ENCODE results near the gene OGT. TPM values are rescaled to one million over a fixed set of nuclear protein-coding genes. Genes with fewer than 3 reads are reported as not detected.

OGT gene
- total RNA-seq, 1 experiment from 2014 or later: 191 TPM

DNA sequence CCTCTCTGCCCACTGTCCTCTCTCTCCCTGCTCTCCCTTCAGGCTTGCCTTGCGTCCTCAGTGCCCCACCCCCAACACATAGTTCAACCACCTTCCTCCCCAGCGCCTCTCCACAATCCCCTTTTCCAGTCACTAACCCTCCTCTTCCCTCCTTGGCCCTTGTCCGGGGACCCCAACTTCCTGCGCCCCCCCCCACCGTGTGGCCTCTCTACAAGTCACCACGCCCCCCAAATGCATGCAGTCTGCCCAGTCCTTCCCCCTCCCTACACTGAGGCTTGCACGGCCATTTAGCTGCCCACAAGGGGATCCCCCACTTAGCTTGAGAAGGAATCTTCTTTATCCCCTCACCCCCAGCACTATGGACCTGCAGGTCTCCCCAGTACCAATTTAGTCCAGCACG, 84.8 kb downstream of the OGT start:
- no peak overlapping the region for H3K27ac Mint-ChIP-seq (ENCODE audit: unreplicated experiment)
- H3K36me3 Mint-ChIP-seq (ENCODE audit: insufficient read depth, unreplicated experiment): peaks cover 34% of the 10 kb centered on the region
- no peak for TF ChIP-seq CTCF (IDR thresholded peaks at IDR 0.05; ENCODE audit: unreplicated experiment)
- intact Hi-C loops (cut with micrococcal nuclease; ENCODE audit: unreplicated experiment): no loop called here
- no TSS peak for BruUV-seq (replicated peaks)
- no peak for DNase-seq
- CTCF ChIA-PET: no interaction called here
- H3K4me3 Mint-ChIP-seq (ENCODE audit: low read depth, unreplicated experiment): no peak overlapping the region
- H3K4me1 Mint-ChIP-seq (ENCODE audit: low read depth, unreplicated experiment): peaks cover 5% of the 10 kb centered on the region
- H3K27me3 Mint-ChIP-seq (ENCODE audit: unreplicated experiment): no peaks in the 10 kb centered on the region
- no peaks in the 10 kb centered on the region for H3K9me3 Mint-ChIP-seq (ENCODE audit: low read depth, unreplicated experiment)

DNA sequence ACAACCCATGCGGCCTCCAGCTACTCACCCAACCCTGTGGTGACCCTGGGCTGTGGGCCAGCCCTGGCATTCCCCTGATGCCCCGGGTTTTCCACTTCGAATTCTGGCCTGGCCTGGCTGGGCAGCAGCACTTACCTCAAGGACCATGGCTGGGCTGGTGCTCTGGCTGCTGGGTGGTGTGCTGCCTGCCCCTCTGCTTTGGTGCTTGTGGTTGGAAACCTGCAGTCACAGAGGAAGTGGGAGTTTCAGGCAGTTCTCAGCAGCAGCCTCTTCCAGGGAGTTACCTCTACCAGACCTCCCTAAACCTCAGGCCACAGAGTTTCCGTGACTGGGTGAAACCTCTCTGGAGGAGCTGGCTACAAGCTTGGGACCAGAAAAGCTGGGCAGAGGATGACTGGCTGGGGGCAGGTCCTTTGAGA, 85.4 kb downstream of the OGT start, which contains the start of gene CXCR3:
TSS of gene CXCR3 (minus strand) at position 209 of the 419 bp plus-strand sequence. CDS start at position 147, 62 bp downstream.
- DNase-seq: no peak
- TF ChIP-seq CTCF (IDR thresholded peaks at IDR 0.05; ENCODE audit: unreplicated experiment): no peak
- Mint-ChIP-seq H3K27ac (ENCODE audit: unreplicated experiment) (no peak within 1 kb of the TSS), H3K9me3 (ENCODE audit: low read depth, unreplicated experiment) (no peaks in the 10 kb centered on the region), H3K27me3 (ENCODE audit: unreplicated experiment) (no peaks in the 10 kb centered on the region), H3K36me3 (ENCODE audit: insufficient read depth, unreplicated experiment) (peaks cover 32% of the 10 kb centered on the region), H3K4me1 (ENCODE audit: low read depth, unreplicated experiment) (peaks cover 5% of the 10 kb centered on the region), H3K4me3 (ENCODE audit: low read depth, unreplicated experiment) (no peak within 1 kb of the TSS)
- CTCF ChIA-PET: no interaction called here
- no TSS peak for BruUV-seq (replicated peaks)
- intact Hi-C loops (cut with micrococcal nuclease; ENCODE audit: unreplicated experiment): no loop called here

GRCh38 chrX:71618787-71619186, 85.9 kb downstream of the OGT start:
- Mint-ChIP-seq H3K27ac (ENCODE audit: unreplicated experiment) (no peak overlapping the region), H3K9me3 (ENCODE audit: low read depth, unreplicated experiment) (no peaks in the 10 kb centered on the region), H3K36me3 (ENCODE audit: insufficient read depth, unreplicated experiment) (peaks cover 30% of the 10 kb centered on the region), H3K4me1 (ENCODE audit: low read depth, unreplicated experiment) (peaks cover 5% of the 10 kb centered on the region), H3K4me3 (ENCODE audit: low read depth, unreplicated experiment) (no peak overlapping the region), H3K27me3 (ENCODE audit: unreplicated experiment) (no peaks in the 10 kb centered on the region)
- no peak for TF ChIP-seq CTCF (IDR thresholded peaks at IDR 0.05; ENCODE audit: unreplicated experiment)
- CTCF ChIA-PET: no interaction called here
- no TSS peak for BruUV-seq (replicated peaks)
- intact Hi-C loops (cut with micrococcal nuclease; ENCODE audit: unreplicated experiment): no loop called here
- DNase-seq: no peak

- no peaks in the 10 kb centered on the region for H3K9me3 Mint-ChIP-seq (ENCODE audit: low read depth, unreplicated experiment)
- no peak overlapping the region for H3K4me3 Mint-ChIP-seq (ENCODE audit: low read depth, unreplicated experiment)
- peaks cover 5% of the 10 kb centered on the region for H3K4me1 Mint-ChIP-seq (ENCODE audit: low read depth, unreplicated experiment)
- CTCF ChIA-PET: no interaction called here
- no TSS peak for BruUV-seq (replicated peaks)
- H3K27me3 Mint-ChIP-seq (ENCODE audit: unreplicated experiment): no peaks in the 10 kb centered on the region
- H3K36me3 Mint-ChIP-seq (ENCODE audit: insufficient read depth, unreplicated experiment): peaks cover 30% of the 10 kb centered on the region
- no peak for DNase-seq
- no peak for TF ChIP-seq CTCF (IDR thresholded peaks at IDR 0.05; ENCODE audit: unreplicated experiment)
- H3K27ac Mint-ChIP-seq (ENCODE audit: unreplicated experiment): no peak overlapping the region
- intact Hi-C loops (cut with micrococcal nuclease; ENCODE audit: unreplicated experiment): no loop called here
Observed at GRCh38 chrX:71619193-71619592, 86.3 kb downstream of the OGT start.
